Epithelial cell of proximal tubule (primary cell): Measurements from ENCODE around the gene SMPX. TPM values are rescaled to one million over a fixed set of nuclear protein-coding genes. Genes with fewer than 3 reads are reported as not detected.

Source experiments
- DNase-seq: peaks from one replicate; pipeline ENCODE4 v3.0.0-alpha.2; 2011; ENCODE audit warnings: low read depth
- H3K4me3 ChIP-seq: 2 replicates; pipeline ENCODE4 v1.5.1; 2011; ENCODE audit warnings: low read depth, mild to moderate bottlenecking, low read length
- CTCF ChIP-seq: conservative IDR thresholded peaks from 2 replicates; pipeline ENCODE4 v1.5.1; 2012; ENCODE audit warnings: low read depth, mild to moderate bottlenecking, low read length
- total RNA-seq: library from RNA; depleted of rRNA; stranded (reverse); fragments of >200 nt; gene quantifications from 2 replicates; pipeline ENCODE4 v1.2.3, GENCODE V29; 2015

SMPX gene
- total RNA-seq, 1 donor from 2014 or later = not detected

GRCh38 chrX:21660156-21660555 lies 97.8 kb downstream of the SMPX start:
- H3K4me3 ChIP-seq = no peak overlapping the region
- no peak for TF ChIP-seq CTCF
- DNase-seq = no peak

- DNase-seq = no peak
- no peak overlapping the region for H3K4me3 ChIP-seq
- TF ChIP-seq CTCF = no peak
Observed at GRCh38 chrX:21659320-21659719, 98.6 kb downstream of the SMPX start.

DNA sequence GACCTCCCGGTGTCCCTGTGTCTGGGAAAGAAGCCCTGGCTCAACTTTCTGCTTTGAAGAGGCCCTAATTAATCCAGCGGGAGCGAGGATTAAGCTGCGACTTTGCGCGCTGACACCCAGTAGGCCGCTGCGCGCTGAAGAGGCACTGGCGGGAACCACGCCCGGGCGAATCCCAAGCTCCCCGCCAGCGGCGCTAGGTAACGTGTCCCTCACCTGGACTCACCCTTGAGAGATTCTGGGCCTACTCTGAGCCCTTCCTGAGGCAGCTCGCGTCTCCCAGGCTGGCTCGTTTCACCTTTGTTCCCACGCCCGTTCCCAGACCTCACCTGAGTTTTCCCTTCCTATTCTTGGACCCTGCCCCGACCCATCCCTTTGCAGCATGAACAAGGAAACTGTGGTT lies 99.2 kb downstream of the SMPX start:
- no peak overlapping the region for H3K4me3 ChIP-seq
- TF ChIP-seq CTCF = no peak
- no peak for DNase-seq

- no peak for TF ChIP-seq CTCF
- DNase-seq = no peak
- peak within 1 kb of the TSS; percentile 14 for H3K4me3 ChIP-seq
Observed at GRCh38 chrX:21658152-21658737, 99.7 kb downstream of the SMPX start, which contains the start of gene KLHL34. Gene KLHL34, minus strand, starts transcription at chrX:21658330. Its CDS starts 542 bp downstream, at chrX:21657788.

- no peak for TF ChIP-seq CTCF
- no peak overlapping the region for H3K4me3 ChIP-seq
- no peak for DNase-seq
Observed at GRCh38 chrX:21657318-21658151, 100.4 kb downstream of the SMPX start.

GRCh38 chrX:21656587-21657317 lies 101.2 kb downstream of the SMPX start:
- DNase-seq = no peak
- TF ChIP-seq CTCF = no peak
- no peak overlapping the region for H3K4me3 ChIP-seq

Other genes with a start within 250 kb of the SMPX start
- 0.12 and 0.65 TPM in 2 replicates for gene KLHL34, start 99.8 kb downstream of the SMPX start, total RNA-seq
- gene MBTPS2, start 81.5 kb upstream of the SMPX start, total RNA-seq = 5.0 and 5.9 TPM in 2 replicates
- gene YY2, start 97.9 kb upstream of the SMPX start, total RNA-seq = 0.35 and 1.2 TPM in 2 replicates
- gene SMS, start 182.6 kb upstream of the SMPX start, total RNA-seq = 315 and 326 TPM in 2 replicates